K562 (cell line): ENCODE data around the gene BMP8B. TPM values are rescaled to one million over a fixed set of nuclear protein-coding genes. Genes with fewer than 3 reads are reported as not detected.

Experiments
- CBFA2T3 ChIP-seq: fragments of 450-650 bp; IDR thresholded peaks from 2 replicates; pipeline ENCODE4 v1.6.1; 2017
- DDX20 ChIP-seq: fragments of 450-650 bp; IDR thresholded peaks from 2 replicates; pipeline ENCODE4 v1.6.1; 2016; ENCODE audit warnings: missing genetic modification characterization, low read depth, mild to moderate bottlenecking, missing compliant biosample characterization, moderate library complexity
- EP400 ChIP-seq: fragments of 450-650 bp; IDR thresholded peaks from 2 replicates; pipeline ENCODE4 v1.6.1; 2017; ENCODE audit warnings: antibody characterized with exemption, mild to moderate bottlenecking, moderate library complexity
- L3MBTL2 ChIP-seq: fragments of 450-650 bp; IDR thresholded peaks from 2 replicates; pipeline ENCODE4 v1.6.1; 2016; ENCODE audit warnings: mild to moderate bottlenecking, moderate library complexity
- MAX ChIP-seq: sonication (generic); formaldehyde crosslinking; IDR thresholded peaks from 2 replicates; pipeline ENCODE4 v1.9.0; 2022; ENCODE audit warnings: mild to moderate bottlenecking, missing genetic modification reagents
- MBD2 ChIP-seq: sonication (generic); IDR thresholded peaks from 2 replicates; pipeline ENCODE4 v1.6.1; 2016; ENCODE audit warnings: low read depth, borderline replicate concordance
- MEIS2 ChIP-seq: fragments of 450-650 bp; IDR thresholded peaks from 2 replicates; pipeline ENCODE4 v1.6.1; 2014; ENCODE audit warnings: mild to moderate bottlenecking; ENCODE audit not compliant: partially characterized antibody
- NCOA4 ChIP-seq: fragments of 450-650 bp; IDR thresholded peaks from 2 replicates; pipeline ENCODE4 v1.6.1; 2018; ENCODE audit warnings: mild to moderate bottlenecking; ENCODE audit not compliant: partially characterized antibody
- RAD21 ChIP-seq, 2 experiments: fragments of 250-450 bp in 1 of 2; fragments of 450-650 bp in 1 of 2; sonication (Bioruptor Pico) in 1 of 2; formaldehyde crosslinking in 1 of 2; IDR thresholded peaks in 1 of 2; conservative IDR thresholded peaks in 1 of 2; 2 replicates each; pipeline versions ENCODE4 v1.4.0 to v1.8.0; 2020 to 2022; ENCODE audit warnings: mild to moderate bottlenecking in 2 of 2, moderate library complexity in 1 of 2
- TARDBP ChIP-seq: fragments of 450-650 bp; IDR thresholded peaks from 2 replicates; pipeline ENCODE4 v1.6.1; 2016
- TCF15 ChIP-seq: fragments of 250-450 bp; sonication (Bioruptor Pico); IDR thresholded peaks from 2 replicates; pipeline ENCODE4 v1.8.0; 2022; ENCODE audit warnings: moderate library complexity, mild to moderate bottlenecking, inconsistent platforms
- TCF3 ChIP-seq: sonication (generic); formaldehyde crosslinking; IDR thresholded peaks from 2 replicates; pipeline ENCODE4 v1.4.0; 2020; ENCODE audit warnings: mild to moderate bottlenecking, missing genetic modification reagents
- TCFL5 ChIP-seq: fragments of 250-450 bp; sonication (Bioruptor Pico); conservative IDR thresholded peaks from 2 replicates; pipeline ENCODE4 v1.6.1; 2021; ENCODE audit warnings: mild to moderate bottlenecking, moderate library complexity, matching md5 sums
- ZBED1 ChIP-seq: IDR thresholded peaks from 2 replicates; pipeline ENCODE4 v1.6.1; 2014
- ZBTB40 ChIP-seq, 2 experiments: fragments of 450-650 bp in 1 of 2; sonication (generic) in 1 of 2; formaldehyde crosslinking in 1 of 2; IDR thresholded peaks; 2 replicates each; pipeline versions ENCODE4 v1.7.1 to v1.9.0; 2016 to 2022; ENCODE audit warnings: inconsistent platforms in 1 of 2, mild to moderate bottlenecking in 1 of 2, missing genetic modification reagents in 1 of 2
- ZNF197 ChIP-seq: fragments of 200-800 bp; sonication (Bioruptor generic); IDR thresholded peaks from 2 replicates; pipeline ENCODE4 v1.6.1; 2016; ENCODE audit warnings: low read depth, missing genetic modification characterization, missing compliant biosample characterization
- ZNF239 ChIP-seq: fragments of 250-450 bp; sonication (Bioruptor Pico); IDR thresholded peaks from 2 replicates; pipeline ENCODE4 v1.4.0; 2020; ENCODE audit warnings: mild to moderate bottlenecking
- ZNF280B ChIP-seq: fragments of 250-450 bp; sonication (Bioruptor Pico); IDR thresholded peaks from 2 replicates; pipeline ENCODE4 v1.5.1; 2021; ENCODE audit warnings: mild to moderate bottlenecking
- polyA plus RNA-seq, 8 experiments: library from polyadenylated mRNA; depleted of rRNA in 4 of 8; stranded (reverse) in 5 of 8; unstranded in 3 of 8; fragments of >200 nt; fragmentation: Nextera tagmentation in 2 of 8; fragmentation: Illumina TruSeq in 1 of 8; extraction: Ambion mirVana in 2 of 8; extraction: Trizol in 1 of 8; gene quantifications; 2 replicates each; pipeline versions ENCODE4 v1.2.1 to v1.2.3, GENCODE V29; 2011 to 2014; ENCODE audit warnings: inconsistent platforms in 1 of 8, missing spikeins in 1 of 8
- total RNA-seq, 7 experiments: library from RNA; depleted of rRNA in 6 of 7; stranded (reverse); fragments of >200 nt in 6 of 7; fragmentation: Illumina TruSeq in 2 of 7; extraction: Trizol in 2 of 7; gene quantifications; 2 replicates each; pipeline versions ENCODE4 v1.2.1 to v1.2.3, GENCODE V29; 2011 to 2021; ENCODE audit warnings: low replicate concordance in 1 of 7

Gene BMP8B
- total and polyA plus RNA-seq, 9 of the 15 experiments (the other 6 are each of a cell fraction or from before 2014, with no cell fraction given), result 0.03 to 0.33 (median 0.14) TPM

- TF ChIP-seq EP400 (no peak), TCF3 (CRISPR knock-in tag) (peak; percentile 58; the same call in 1 of the 2 replicates), CBFA2T3 (0 out of 2 replicates have a peak, but pooled peaks have one; percentile 52), DDX20 (no peak), ZNF239 (CRISPR knock-in tag) (no peak), RAD21 (CRISPR knock-in tag; conservative IDR thresholded peaks at IDR 0.05 in 1 of 2, IDR thresholded peaks at IDR 0.05 in 1 of 2) (no peak), MBD2 (no peak), NCOA4 (no peak), TARDBP (no peak), MAX (CRISPR knock-in tag) (peak; percentile 37; the same call in 1 of the 2 replicates), ZBTB40 (IDR thresholded peaks at IDR 0.05) (no peak), ZBTB40 (CRISPR knock-in tag; IDR thresholded peaks at IDR 0.05) (no peak), TCF15 (CRISPR knock-in tag) (no peak), ZNF280B (CRISPR knock-in tag) (no peak), L3MBTL2 (peak; percentile 58; the same call in 1 of the 2 replicates), ZNF197 (CRISPR knock-in tag) (no peak), ZBED1 (no peak), TCFL5 (CRISPR knock-in tag) (no peak), MEIS2 (peak; percentile 87)
Measured at GRCh38 chr1:39832294-39832693, 43.6 kb upstream of the BMP8B start (continued).
